Gastrocnemius medialis (tissue), 4 donors: ENCODE results near the gene IRF2BPL.

Experiments used
- POLR2A ChIP-seq, 2 donors: fragments of 450-650 bp; IDR thresholded peaks; one replicate each; pipeline ENCODE4 v1.6.1; 2017; ENCODE audit warnings: antibody characterized with exemption in 2 of 2, mild to moderate bottlenecking in 2 of 2, moderate library complexity in 2 of 2
- TF ChIP-seq, protein P1 (sequence below), 5 experiments: fragments of 450-650 bp in 3 of 5; fragments of 200-600 bp in 2 of 5; sonication (generic) in 2 of 5; IDR thresholded peaks in 4 of 5; conservative IDR thresholded peaks in 1 of 5; 1 replicate in 4 of 5; 2 replicates in 1 of 5; pipeline ENCODE4 v1.5.1; 2016 to 2019; ENCODE audit warnings: antibody characterized with exemption in 5 of 5, mild to moderate bottlenecking in 3 of 5, moderate library complexity in 3 of 5

- no peak for TF ChIP-seq POLR2A (IDR thresholded peaks at IDR 0.05)
- TF ChIP-seq, protein P1, sequence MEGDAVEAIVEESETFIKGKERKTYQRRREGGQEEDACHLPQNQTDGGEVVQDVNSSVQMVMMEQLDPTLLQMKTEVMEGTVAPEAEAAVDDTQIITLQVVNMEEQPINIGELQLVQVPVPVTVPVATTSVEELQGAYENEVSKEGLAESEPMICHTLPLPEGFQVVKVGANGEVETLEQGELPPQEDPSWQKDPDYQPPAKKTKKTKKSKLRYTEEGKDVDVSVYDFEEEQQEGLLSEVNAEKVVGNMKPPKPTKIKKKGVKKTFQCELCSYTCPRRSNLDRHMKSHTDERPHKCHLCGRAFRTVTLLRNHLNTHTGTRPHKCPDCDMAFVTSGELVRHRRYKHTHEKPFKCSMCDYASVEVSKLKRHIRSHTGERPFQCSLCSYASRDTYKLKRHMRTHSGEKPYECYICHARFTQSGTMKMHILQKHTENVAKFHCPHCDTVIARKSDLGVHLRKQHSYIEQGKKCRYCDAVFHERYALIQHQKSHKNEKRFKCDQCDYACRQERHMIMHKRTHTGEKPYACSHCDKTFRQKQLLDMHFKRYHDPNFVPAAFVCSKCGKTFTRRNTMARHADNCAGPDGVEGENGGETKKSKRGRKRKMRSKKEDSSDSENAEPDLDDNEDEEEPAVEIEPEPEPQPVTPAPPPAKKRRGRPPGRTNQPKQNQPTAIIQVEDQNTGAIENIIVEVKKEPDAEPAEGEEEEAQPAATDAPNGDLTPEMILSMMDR (IDR thresholded peaks at IDR 0.05 in 4 of 5, conservative IDR thresholded peaks at IDR 0.05 in 1 of 5) = no peak
Measured at GRCh38 chr14:76976240-76977005, 52.1 kb downstream of the IRF2BPL start.
